NCI-H345 treated with DMSO at 0.1 percent for 48 hours (cell line): ENCODE data around the gene PIEZO1.
A peak's percentile ranks its signal among the peaks of the same experiment; 100 is the strongest.

Experiments used
- DNase-seq: peaks from one replicate; lab custom pipeline; 2025; ENCODE audit not compliant: unreplicated experiment; lab: John Stamatoyannopoulos, UW

Gene PIEZO1

DNA sequence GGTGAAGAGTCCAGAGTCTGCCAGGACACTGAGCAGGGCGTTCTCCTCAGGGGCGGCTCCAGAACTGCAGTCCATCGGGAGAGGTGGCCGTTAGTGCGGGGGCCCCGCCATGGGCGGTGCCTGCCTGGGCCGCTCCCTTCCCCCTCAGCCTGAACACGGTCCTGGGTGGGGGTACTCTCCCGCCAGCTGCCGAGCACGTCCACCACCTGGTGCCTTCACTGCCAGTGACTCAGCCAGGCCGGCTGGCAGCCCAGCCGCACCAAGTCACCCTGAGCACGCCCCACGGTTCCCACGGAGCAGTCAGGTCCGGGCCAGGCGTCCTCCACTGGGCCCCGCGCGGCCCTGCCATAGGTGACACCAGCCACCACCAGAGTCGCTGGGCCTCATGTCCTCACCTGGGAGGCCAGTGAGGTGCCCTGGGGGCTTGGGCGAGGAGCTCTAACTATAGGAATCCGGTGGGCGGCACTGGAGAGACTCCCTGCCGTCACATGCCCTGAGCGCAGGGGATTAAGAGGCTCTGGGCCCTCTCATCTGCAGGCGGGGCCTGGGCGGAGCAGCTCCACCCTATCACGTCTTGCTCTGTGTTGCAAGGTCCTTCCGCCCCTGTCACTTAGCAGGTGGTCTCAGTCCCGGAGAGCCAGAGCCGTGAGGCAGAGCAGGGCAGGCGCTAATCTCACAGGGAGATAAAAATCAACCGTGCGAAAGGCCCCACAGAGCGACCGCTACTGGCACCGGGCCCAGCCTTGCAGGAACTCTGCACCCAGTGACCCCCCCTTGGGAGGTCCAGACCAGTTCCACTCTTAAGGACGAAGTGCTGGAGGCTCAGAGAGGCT lies 14.3 kb downstream of the PIEZO1 start:
- peak; percentile 30 for DNase-seq

DNA sequence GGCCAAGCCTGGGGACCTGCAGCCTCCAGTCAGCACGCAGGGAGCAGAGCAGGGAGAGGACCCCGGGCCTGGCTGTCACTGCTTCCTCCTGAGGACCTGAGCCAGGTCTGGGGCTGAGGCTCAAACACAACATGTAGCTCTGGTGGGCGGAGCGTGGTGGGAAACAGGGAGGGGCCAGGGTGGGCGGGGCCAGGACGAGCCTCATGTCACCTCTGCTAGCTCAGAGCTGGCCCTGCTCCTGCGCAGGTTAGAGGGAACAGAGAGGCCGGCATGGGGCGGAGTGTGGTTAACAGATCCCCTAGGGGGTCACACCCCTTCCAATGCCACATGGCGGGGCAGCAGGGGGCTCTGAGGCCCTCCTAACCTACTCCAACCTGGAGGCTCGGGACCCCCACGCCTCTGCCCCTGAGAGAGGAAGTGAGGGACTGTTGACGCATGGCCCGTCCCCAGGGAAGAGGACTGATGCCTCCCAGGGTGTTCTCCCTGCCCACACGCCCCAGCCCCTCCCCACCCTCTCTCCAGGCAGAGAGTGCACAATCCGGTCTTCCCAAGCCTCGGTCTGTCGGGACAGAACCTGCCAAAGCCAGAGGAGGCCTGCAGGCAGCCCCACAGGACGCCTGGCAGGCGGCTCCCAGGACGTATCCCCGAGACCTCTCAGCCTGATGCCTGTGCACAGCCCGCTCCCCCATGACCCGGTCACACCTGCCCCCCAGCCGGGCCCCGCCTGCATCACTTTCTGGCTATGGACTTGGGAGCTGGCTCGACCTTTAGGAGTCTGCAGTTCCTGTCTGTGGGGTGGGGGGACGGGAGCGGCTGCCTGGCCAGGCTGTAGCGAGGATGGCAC lies 15.2 kb downstream of the PIEZO1 start:
- peak; percentile 8 for DNase-seq

DNA sequence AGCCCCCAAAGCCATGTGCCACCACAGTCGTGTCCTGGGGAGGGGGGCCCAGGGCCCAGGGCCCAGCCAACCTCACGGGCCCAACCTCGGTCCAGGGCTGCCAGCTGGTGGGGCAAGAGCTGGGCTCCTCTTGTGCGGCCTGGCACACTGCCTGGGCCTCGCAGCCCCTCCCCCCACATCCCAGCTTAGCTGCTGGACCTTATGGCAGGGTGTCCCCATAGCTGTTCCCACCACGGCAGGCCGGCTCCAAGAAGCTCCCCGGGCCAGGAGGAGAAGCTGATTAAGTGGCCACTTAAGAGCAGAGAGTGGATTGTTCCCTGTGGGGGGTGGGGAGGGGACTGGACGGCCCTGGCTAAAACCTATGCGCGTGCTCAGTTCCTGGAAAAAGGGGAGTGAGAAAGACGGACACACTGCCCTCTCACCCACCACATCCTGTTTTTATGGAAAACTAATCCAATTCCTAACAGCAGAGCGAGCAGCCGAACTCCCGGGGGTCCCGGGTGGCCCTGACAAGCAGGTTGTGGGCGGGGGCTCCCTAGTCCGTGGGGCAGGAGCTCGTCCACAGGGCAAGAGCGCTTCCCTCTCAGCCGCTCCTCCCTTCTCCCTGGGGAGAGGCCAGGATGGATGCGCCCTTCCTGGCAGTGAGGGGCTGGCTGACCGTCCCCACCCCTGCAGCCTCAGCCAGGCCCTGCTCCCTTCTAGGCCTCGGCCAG lies 16.8 kb downstream of the PIEZO1 start:
- DNase-seq = no peak

DNA sequence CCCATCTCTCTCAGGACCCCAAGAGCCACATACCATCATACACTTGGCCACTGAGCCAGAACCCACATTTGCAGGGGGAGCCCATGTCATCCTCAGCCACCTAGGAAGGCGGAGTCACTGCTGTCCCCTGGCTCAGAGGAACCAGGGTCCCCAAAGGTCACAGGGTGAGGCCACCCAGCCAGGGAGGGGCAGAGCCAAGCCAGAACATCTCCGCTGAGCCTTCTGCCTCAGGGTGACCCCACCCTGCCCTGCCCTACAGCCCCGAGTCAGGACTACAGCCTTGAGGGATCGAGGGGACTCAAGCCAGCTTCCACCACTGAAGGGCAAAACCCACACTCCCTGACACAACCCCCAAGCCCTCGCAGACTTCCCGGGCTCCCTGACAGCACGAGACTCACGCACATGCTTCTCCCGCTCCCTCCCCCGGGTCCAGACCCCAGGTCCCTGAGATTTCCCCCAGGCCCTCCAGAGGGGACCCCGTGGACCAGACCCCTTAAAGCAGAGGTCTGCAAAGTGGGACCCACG lies 17.4 kb downstream of the PIEZO1 start:
- DNase-seq = no peak

DNA sequence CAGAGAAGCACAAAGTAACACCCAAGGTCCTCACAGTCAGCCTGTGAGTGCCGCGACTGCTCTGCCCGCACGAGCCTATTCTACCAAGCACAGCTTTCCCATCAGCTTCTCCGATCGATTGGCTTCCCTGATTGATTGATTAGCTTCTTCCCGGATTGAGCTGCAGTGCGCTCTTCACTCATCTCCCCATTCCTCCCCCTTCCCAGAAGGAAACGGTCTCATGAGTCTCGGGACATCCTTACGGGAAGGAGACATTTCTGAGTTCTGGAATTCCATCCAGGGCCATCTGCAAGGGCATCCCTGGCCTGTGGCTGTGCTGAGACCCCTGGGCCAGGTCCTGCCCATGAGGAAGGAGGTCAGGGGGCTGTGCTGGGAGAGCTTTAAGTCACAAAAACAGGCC lies 18.0 kb downstream of the PIEZO1 start:
- DNase-seq = no peak

DNA sequence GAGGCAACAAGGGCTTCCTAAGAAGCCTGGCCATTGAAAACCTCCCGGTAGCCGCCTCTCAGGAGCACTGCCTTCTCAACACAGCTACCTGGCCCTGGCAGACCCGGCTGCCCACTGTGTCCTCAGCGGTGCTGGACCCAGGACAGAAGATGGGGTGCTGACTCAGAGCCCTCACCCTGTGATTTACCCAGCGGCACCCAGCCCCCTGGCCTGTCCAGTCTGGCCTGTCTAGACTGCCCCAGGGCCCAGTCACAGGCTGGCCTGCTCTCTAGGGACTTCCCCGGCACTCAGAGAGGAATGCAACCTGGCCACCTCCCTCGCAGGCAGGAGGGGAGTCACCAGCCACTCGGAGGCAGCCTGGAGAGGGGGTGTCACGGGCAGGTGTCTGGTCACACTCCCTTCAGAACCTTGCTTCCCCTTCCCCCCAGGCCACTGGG lies 20.1 kb downstream of the PIEZO1 start:
- DNase-seq = no peak

DNA sequence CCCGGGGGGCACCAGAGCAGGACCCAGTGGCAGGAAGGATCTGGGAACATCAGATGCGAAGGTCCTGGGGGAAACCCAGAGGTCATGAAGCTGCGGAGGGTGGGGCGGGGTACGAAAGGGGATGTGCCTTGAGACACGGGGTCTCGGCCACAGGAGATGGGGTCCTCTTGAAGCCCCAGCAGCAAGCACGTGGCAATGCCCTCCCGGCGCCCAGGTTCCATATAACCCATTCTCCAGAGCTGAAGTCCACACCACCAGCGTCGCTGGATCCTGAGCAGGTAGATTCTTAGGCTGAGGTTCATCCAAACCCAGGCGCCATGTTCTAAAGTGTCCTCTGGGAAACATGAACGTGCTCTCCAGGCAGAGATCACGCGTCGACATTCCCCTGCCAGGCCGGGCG lies 20.9 kb downstream of the PIEZO1 start:
- DNase-seq = no peak

DNA sequence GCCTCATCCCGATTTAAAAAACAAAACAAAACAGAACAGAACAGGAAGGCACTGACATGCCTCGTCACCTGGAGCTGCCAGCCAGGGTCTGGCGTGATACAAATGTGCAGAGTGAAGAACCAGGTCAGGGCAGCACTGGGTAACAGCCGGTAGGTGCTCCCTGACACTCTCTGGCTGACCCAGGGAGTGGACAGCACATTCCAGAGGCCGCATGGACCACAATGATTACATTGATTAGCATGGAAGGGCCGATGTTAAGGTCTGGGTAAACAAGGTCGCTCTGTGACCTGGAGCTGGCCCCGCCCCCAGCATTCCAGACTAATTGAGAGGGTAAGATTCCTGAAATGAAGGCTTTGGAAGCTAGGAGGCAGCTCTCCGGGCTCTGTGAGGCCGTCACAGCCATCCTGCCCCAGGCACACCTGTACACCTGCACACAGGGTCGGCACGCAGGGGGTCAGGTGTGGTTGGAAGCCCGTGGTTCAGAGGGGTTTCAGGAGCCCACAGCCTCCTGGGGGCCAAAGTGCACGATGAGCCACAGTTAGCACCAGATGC lies 21.4 kb downstream of the PIEZO1 start:
- DNase-seq = no peak

DNA sequence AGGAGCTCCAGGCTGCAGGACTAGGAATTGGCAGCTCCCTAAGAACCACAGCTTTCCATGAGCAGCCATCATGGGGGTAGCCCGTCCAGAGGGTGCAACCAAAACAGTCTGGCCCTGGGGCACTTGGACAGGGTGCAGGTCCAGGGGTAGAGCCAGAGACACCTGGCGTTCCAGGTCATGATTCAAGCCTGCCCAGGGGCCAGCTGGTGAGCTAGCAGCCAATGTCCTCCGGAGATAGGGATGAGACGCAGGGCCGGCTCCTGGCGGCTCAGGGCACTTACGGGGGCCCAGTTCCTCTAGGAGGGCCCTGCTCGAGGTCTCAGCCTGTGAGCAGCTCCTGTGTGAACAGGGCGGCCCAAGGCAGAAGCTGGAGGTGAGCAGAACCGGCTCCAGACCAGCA lies 22.1 kb downstream of the PIEZO1 start:
- DNase-seq = no peak

DNA sequence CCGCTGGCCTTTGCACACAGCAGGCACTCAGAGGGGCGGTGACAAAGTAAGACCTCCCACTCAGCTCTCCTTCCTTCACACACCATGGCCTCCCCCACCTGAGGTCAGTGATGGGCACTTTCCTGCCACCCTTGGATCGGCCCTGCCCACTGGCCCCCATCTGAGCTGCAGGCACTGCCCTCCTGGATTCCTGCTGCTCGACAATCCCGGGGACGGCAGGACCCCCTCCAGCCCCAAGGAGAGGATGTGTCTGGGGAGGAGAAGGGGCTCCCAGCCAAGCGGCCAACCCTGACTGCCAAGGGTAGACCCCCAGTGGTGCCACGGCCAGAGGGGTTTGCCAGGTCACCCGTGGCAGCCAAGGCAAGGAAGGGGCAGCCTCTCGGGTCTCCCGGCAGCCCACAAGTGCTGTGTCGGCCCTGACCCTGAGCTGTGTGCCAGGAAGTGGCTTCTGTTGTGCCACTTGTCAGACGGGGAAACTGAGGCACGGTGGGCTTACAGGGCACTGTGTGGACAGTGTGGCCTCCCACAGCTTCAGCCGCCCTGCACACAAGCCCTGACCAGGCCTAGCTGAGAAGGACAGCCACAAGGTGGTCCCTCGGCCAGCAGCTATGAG lies 22.7 kb downstream of the PIEZO1 start:
- no peak for DNase-seq

DNA sequence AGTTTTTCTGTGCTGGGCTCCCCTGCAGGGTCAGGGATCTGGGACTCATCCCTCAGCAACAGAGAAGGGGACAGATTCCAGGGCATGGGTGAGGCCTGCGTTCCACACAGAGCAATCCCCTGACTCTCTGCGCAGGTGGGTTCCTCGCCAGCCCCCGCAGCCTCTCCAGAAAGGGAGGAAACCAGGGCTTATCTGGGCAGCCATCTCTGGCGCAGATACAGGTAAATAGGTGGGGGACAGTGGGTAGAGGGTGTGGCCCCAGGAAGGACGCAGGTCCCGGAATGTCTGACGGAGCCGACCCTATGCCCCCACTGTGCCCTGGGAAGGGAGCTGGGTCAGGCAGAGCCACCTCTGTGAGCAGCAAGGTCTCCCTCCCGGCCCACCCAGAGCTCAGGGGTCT lies 23.2 kb downstream of the PIEZO1 start:
- DNase-seq = no peak

DNA sequence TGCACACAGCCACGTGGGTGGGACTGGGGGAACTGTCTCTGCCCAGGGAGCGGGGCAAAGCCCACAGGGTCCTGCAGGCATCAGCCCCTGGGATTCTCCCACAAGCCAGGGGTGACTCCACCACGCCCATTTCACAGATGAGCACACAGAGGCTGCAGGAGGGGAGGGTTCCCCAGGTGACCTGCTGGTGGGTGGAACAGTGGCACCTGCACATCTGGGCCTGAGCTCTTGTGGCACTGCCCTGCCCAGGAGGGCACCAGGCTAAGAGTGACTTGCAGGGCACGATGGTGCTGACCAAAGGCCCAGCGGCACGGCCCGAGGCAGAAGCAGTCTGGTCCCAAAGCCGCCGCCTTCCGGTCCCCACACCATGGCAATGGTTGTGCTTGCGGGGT lies 23.9 kb downstream of the PIEZO1 start:
- DNase-seq = no peak

DNA sequence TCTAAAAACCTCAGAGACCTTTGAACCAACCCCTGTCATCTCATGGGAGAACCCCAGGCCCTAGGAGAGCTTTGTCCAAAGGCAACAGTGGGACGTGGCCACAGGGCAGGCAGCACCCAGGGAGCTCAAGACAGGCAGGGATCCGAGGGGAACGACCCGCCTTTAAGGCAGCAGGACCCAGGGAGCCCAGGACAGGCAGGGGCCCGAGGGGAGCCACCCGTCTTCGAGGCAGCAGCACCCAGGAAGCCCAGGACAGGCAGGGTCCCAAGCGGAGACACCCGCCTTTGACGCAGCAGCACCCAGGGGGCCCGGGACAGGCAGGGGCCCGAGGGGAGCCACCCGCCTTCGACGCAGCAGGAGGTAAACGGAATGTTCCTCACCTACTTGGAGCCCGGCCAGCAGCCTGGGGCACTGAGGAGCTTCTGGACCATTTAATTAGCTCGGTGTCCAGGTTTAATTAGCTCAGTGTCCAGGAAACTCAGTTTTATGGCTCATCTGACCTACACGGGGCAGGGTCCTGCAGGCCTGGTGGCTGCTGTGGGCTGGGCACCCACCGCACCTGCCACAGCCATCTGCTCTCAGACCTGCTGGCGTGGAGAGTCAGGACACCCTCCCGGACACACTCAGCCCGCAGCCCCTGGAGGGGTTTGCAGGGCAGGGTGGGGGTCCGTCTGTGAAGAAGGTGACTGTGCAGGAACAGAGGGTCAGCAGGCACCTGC lies 24.4 kb downstream of the PIEZO1 start:
- DNase-seq = no peak

DNA sequence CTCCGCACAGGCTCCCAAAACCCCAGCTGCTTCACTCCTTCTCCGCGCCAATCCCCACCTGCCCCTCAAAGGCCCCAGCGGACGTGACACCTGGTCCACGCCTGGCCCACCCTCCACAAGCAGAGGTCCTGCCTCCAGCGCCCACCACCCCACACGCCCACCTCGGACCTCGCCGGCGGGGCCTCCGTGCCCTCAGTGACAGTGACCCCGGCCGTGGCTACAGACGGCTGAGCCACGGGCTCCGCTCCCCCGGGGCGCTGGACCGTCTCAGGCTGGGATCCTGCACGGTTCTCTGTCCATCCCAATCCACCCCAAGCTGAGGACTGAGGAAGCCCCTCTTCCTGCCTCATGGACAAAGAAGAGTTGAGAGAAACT lies 25.1 kb downstream of the PIEZO1 start:
- DNase-seq = no peak

DNA sequence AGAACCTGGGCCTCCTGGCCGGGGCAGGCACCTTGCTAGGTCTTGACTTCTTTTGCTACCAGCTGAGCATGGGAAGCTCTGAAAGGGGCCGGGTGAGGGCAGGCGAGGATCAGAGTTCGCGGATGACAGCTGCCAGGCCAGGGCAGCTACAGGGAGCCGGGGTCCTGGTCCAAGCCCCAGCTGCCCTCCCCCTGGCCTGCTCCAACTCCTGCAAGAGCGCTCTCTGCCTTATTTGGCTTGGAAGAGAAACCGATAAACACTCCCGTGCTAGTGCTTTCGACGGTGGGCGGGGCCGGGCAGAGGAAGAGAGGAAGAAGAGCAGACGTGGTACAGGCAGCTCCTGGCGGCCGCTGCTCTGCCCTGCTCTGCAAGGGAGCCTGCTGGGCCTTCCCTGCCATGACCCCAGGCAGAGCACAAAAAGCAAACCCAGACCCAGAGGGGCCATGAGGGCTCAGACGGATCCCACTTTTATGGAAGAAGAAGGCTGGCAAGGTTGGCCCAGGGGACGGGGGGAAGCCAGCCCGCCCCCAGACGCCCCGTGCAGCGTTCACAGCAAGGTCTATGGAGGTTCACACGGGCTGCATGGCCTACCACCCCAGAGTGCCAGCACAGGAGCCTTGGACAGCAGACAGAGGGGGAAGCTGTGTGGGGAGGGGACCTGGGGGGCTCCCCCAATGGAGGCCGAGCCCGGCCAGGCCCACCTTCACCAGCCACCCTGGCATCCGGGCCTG lies 25.6 kb downstream of the PIEZO1 start:
- DNase-seq = no peak

DNA sequence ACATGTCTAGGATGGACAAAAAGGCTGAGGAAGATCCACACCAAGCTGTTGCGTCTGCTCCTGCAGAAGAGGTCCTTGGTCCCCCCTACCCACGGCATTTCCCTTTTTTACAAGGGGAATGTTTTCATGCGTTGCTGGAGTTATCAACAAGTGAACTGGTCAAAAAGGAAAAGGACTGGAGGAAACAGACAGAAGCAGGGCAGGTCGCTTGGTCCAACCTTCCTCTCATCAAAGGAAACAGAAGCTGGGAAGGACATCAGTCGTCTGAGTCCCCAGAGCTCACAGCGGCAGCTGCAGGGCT lies 26.1 kb downstream of the PIEZO1 start:
- no peak for DNase-seq

DNA sequence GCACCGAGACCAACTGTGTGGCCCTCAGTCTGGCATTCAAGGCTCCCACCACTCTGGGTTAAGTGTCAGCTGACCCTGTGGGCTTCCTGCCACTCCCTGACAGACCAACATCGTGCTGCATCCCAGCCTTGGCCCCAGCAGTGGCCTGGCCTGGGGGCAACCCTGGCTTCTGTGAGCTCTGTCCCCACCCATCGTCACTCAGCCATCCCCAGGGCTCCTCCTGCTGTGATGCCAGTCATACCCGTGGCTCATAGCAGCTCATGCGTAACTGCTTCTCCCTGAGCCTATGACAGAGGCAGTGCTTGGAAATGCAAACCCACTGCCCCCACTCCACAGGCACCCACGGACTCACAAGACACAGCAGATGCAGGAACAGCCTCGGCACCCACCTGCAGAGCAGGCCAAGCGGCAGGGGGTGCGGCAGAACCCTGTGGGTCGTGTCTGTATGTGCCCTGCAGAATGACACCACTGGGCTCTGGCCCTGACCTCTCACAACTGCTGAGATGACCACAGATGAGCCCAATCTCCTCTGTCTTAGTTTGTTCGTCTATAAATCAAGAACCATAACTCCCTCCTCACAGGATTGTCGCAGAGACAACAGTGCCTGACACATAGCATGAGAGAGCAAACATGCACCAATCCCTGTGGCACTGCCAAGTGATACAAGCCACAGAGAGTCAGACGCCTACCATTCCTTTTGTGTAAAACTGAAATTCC lies 26.6 kb downstream of the PIEZO1 start:
- DNase-seq = no peak

DNA sequence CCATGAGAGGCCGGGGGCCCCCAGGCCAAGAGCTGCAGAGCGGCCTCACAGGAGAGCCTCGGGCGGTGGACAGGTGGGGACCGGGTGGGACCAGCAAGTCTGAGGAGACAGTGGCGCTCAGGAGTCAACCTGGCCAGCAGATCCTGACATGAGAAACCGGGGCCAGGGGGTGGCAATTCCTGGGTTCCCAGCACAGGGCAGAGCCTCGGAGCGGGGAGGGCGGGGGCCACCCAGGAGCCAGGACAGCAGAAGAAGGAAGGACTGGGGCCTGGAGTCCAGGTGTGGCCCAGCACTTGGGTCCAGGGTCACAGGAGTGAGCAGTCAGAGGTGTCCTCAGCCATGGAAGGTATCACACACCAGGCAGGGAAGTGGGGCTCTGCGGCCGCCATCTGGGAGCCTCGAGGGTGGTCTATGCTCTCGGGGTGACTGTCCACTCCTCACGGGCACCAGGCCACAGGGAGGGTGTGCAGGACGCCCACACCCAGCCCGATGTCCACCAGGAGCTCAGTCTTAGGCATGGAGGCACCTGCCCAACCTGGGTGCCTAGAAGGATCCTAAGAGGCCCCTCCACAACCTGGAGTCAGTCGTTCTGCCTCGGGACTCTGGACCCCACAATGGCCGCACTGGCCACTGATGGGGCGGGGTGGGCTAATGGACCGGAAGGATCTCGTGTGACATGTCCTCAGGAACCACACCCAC lies 29.1 kb downstream of the PIEZO1 start:
- DNase-seq = no peak
